Karpas-422 (cell line): ENCODE measurements around the gene SH3PXD2B. TPM values are rescaled to one million over a fixed set of nuclear protein-coding genes. Genes with fewer than 3 reads are reported as not detected.
"Not testable (repeated sequence)": the region's sequence is repeated elsewhere in the genome, so short reads cannot be mapped to it uniquely, and the experiment has no call there.

Source experiments
- DNase-seq: peaks from one replicate; pipeline ENCODE4 v3.0.0-alpha.2; 2015
- H2AFZ ChIP-seq: fragments of 200-600 bp; sonication (generic); 2 replicates; pipeline ENCODE4 v1.6.1; 2014; ENCODE audit warnings: antibody characterized with exemption, low read length, mixed read lengths
- H3K27ac ChIP-seq: fragments of 200-600 bp; sonication (generic); 2 replicates; pipeline ENCODE4 v1.5.1; 2014; ENCODE audit warnings: mild to moderate bottlenecking, low read length, moderate library complexity
- H3K27me3 ChIP-seq: fragments of 200-600 bp; sonication (generic); 2 replicates; pipeline ENCODE4 v1.6.1; 2014; ENCODE audit warnings: low read length, mixed read lengths
- H3K36me3 ChIP-seq: fragments of 200-600 bp; sonication (generic); 2 replicates; pipeline ENCODE4 v1.6.1; 2014; ENCODE audit warnings: low read length, mixed read lengths; ENCODE audit not compliant: insufficient read depth
- H3K4me1 ChIP-seq: fragments of 200-600 bp; sonication (generic); 2 replicates; pipeline ENCODE4 v1.6.1; 2014; ENCODE audit warnings: mild to moderate bottlenecking, low read length, mixed read lengths
- H3K4me2 ChIP-seq: fragments of 200-600 bp; sonication (generic); 2 replicates; pipeline ENCODE4 v1.6.1; 2014; ENCODE audit warnings: low read length, low read depth, mild to moderate bottlenecking; ENCODE audit not compliant: poor library complexity, severe bottlenecking
- H3K4me3 ChIP-seq: fragments of 200-600 bp; sonication (generic); 2 replicates; pipeline ENCODE4 v1.5.1; 2014; ENCODE audit warnings: mild to moderate bottlenecking, antibody characterized with exemption, low read length, mixed read lengths
- H3K79me2 ChIP-seq: fragments of 200-600 bp; sonication (generic); 2 replicates; pipeline ENCODE4 v1.6.1; 2014; ENCODE audit warnings: mild to moderate bottlenecking, low read length, mixed read lengths
- H3K9ac ChIP-seq: fragments of 200-600 bp; sonication (generic); 2 replicates; pipeline ENCODE4 v1.6.0; 2014; ENCODE audit warnings: low read length
- H3K9me2 ChIP-seq: fragments of 200-600 bp; sonication (generic), shearing (Covaris generic); replicated peaks from 2 replicates; pipeline ENCODE4 v1.6.0; 2014; ENCODE audit warnings: mild to moderate bottlenecking, low read length, moderate library complexity; ENCODE audit not compliant: insufficient read depth
- H3K9me3 ChIP-seq: fragments of 300-700, 200-600 bp; sonication (generic); 2 replicates; pipeline ENCODE4 v1.6.1; 2014; ENCODE audit warnings: low read length, mixed read lengths
- H4K20me1 ChIP-seq: fragments of 200-600 bp; sonication (generic); 2 replicates; pipeline ENCODE4 v1.6.1; 2014; ENCODE audit warnings: mild to moderate bottlenecking, antibody characterized with exemption, low read length, low read depth; ENCODE audit not compliant: insufficient read depth
- total RNA-seq: library from RNA; depleted of rRNA; stranded (reverse); fragments of >200 nt; shearing (Covaris generic); gene quantifications from 2 replicates; pipeline ENCODE4 v1.2.3, GENCODE V29; 2014; ENCODE audit warnings: low replicate concordance

Gene SH3PXD2B
- total RNA-seq, 1 experiment from 2014 or later = 0.15 TPM

GRCh38 chr5:172370237-172370640 is 84.1 kb downstream of the SH3PXD2B start:
- DNase-seq = no peak
- no peak overlapping the region for H3K9ac ChIP-seq
- H2AFZ ChIP-seq = no peak overlapping the region
- no peaks in the 10 kb centered on the region for H3K36me3 ChIP-seq
- no peak overlapping the region for H3K4me2 ChIP-seq
- no peaks in the 10 kb centered on the region for H4K20me1 ChIP-seq
- peaks cover 12% of the 10 kb centered on the region for H3K9me3 ChIP-seq
- no peaks in the 10 kb centered on the region for H3K79me2 ChIP-seq
- no peaks in the 10 kb centered on the region for H3K4me1 ChIP-seq
- no peaks in the 10 kb centered on the region for H3K9me2 ChIP-seq
- no peak overlapping the region for H3K27ac ChIP-seq
- H3K4me3 ChIP-seq = no peak overlapping the region
- H3K27me3 ChIP-seq = no peaks in the 10 kb centered on the region

GRCh38 chr5:172368699-172369098 is 85.6 kb downstream of the SH3PXD2B start:
- not testable (repeated sequence) for H3K36me3 ChIP-seq, H3K27me3 ChIP-seq, H3K4me1 ChIP-seq, DNase-seq, H3K27ac ChIP-seq, H2AFZ ChIP-seq, H3K4me2 ChIP-seq, H4K20me1 ChIP-seq, H3K9me2 ChIP-seq, H3K9ac ChIP-seq, H3K79me2 ChIP-seq, H3K4me3 ChIP-seq
- H3K9me3 ChIP-seq = peaks cover 12% of the 10 kb centered on the region

- peaks cover 6% of the 10 kb centered on the region for H3K9me3 ChIP-seq
Observed at GRCh38 chr5:172365948-172366608, 88.2 kb downstream of the SH3PXD2B start.

GRCh38 chr5:172364773-172365172 is 89.6 kb downstream of the SH3PXD2B start:
- DNase-seq = peak; percentile 61
- H3K36me3 ChIP-seq = no peaks in the 10 kb centered on the region
- no peaks in the 10 kb centered on the region for H3K9me3 ChIP-seq
- H2AFZ ChIP-seq = no peak overlapping the region
- no peaks in the 10 kb centered on the region for H3K9me2 ChIP-seq
- no peak overlapping the region for H3K4me2 ChIP-seq
- H4K20me1 ChIP-seq = no peaks in the 10 kb centered on the region
- no peaks in the 10 kb centered on the region for H3K4me1 ChIP-seq
- H3K4me3 ChIP-seq = no peak overlapping the region
- H3K27ac ChIP-seq = no peak overlapping the region
- no peaks in the 10 kb centered on the region for H3K27me3 ChIP-seq
- H3K79me2 ChIP-seq = no peaks in the 10 kb centered on the region
- no peak overlapping the region for H3K9ac ChIP-seq

More at GRCh38 chr5:172365948-172366608, 88.2 kb downstream of the SH3PXD2B start:
- no peaks in the 10 kb centered on the region for H3K79me2 ChIP-seq
- H3K27me3 ChIP-seq = no peaks in the 10 kb centered on the region
- DNase-seq = no peak
- no peaks in the 10 kb centered on the region for H3K4me1 ChIP-seq
- H3K27ac ChIP-seq = no peak overlapping the region
- H3K9ac ChIP-seq = no peak overlapping the region
- no peak overlapping the region for H3K4me3 ChIP-seq
- H3K4me2 ChIP-seq = no peak overlapping the region
- H2AFZ ChIP-seq = no peak overlapping the region
- H4K20me1 ChIP-seq = no peaks in the 10 kb centered on the region
- no peaks in the 10 kb centered on the region for H3K36me3 ChIP-seq
- H3K9me2 ChIP-seq = no peaks in the 10 kb centered on the region

- no peak overlapping the region for H3K4me3 ChIP-seq
- H4K20me1 ChIP-seq = no peaks in the 10 kb centered on the region
- H3K4me1 ChIP-seq = no peaks in the 10 kb centered on the region
- no peaks in the 10 kb centered on the region for H3K36me3 ChIP-seq
- no peaks in the 10 kb centered on the region for H3K9me3 ChIP-seq
- H3K27me3 ChIP-seq = no peaks in the 10 kb centered on the region
- no peak overlapping the region for H3K27ac ChIP-seq
- no peak overlapping the region for H2AFZ ChIP-seq
- H3K79me2 ChIP-seq = no peaks in the 10 kb centered on the region
- no peaks in the 10 kb centered on the region for H3K9me2 ChIP-seq
- H3K4me2 ChIP-seq = no peak overlapping the region
- H3K9ac ChIP-seq = no peak overlapping the region
- DNase-seq = no peak
Observed at GRCh38 chr5:172362755-172363154, 91.6 kb downstream of the SH3PXD2B start.

- no peaks in the 10 kb centered on the region for H3K9me2 ChIP-seq
- no peak overlapping the region for H2AFZ ChIP-seq
- H3K36me3 ChIP-seq = no peaks in the 10 kb centered on the region
- H3K4me3 ChIP-seq = no peak overlapping the region
- no peaks in the 10 kb centered on the region for H3K27me3 ChIP-seq
- H3K27ac ChIP-seq = no peak overlapping the region
- no peak overlapping the region for H3K9ac ChIP-seq
- no peak overlapping the region for H3K4me2 ChIP-seq
- no peak for DNase-seq
- H3K4me1 ChIP-seq = no peaks in the 10 kb centered on the region
- no peaks in the 10 kb centered on the region for H3K9me3 ChIP-seq
- no peaks in the 10 kb centered on the region for H3K79me2 ChIP-seq
- H4K20me1 ChIP-seq = no peaks in the 10 kb centered on the region
Observed at GRCh38 chr5:172361566-172362238, 92.6 kb downstream of the SH3PXD2B start.

GRCh38 chr5:172358345-172358744 is 96.0 kb downstream of the SH3PXD2B start:
- Histone ChIP-seq H3K4me1 (no peaks in the 10 kb centered on the region), H3K36me3 (no peaks in the 10 kb centered on the region), H3K4me2 (no peak overlapping the region), H3K27me3 (no peaks in the 10 kb centered on the region), H3K79me2 (no peaks in the 10 kb centered on the region), H2AFZ (no peak overlapping the region), H3K9ac (no peak overlapping the region), H3K4me3 (no peak overlapping the region), H3K9me3 (no peaks in the 10 kb centered on the region), H3K27ac (no peak overlapping the region), H3K9me2 (no peaks in the 10 kb centered on the region), H4K20me1 (no peaks in the 10 kb centered on the region)
- no peak for DNase-seq

- Histone ChIP-seq H4K20me1 (no peaks in the 10 kb centered on the region), H3K4me2 (no peak overlapping the region), H3K4me1 (no peaks in the 10 kb centered on the region), H3K27ac (no peak overlapping the region), H3K9me2 (no peaks in the 10 kb centered on the region), H3K36me3 (no peaks in the 10 kb centered on the region), H3K9me3 (no peaks in the 10 kb centered on the region), H3K9ac (no peak overlapping the region), H3K79me2 (no peaks in the 10 kb centered on the region), H3K4me3 (no peak overlapping the region), H3K27me3 (no peaks in the 10 kb centered on the region), H2AFZ (no peak overlapping the region)
- DNase-seq = no peak
Observed at GRCh38 chr5:172356527-172356926, 97.8 kb downstream of the SH3PXD2B start.
